Measurements from ENCODE around the gene ADNP. TPM values are rescaled to one million over a fixed set of nuclear protein-coding genes. Genes with fewer than 3 reads are reported as not detected.
A peak's percentile ranks its signal among the peaks of the same experiment; 100 is the strongest.

ADNP gene
- total and polyA plus RNA-seq, 2 experiments from 2014 or later = 23.2 to 50.8 TPM

DNA sequence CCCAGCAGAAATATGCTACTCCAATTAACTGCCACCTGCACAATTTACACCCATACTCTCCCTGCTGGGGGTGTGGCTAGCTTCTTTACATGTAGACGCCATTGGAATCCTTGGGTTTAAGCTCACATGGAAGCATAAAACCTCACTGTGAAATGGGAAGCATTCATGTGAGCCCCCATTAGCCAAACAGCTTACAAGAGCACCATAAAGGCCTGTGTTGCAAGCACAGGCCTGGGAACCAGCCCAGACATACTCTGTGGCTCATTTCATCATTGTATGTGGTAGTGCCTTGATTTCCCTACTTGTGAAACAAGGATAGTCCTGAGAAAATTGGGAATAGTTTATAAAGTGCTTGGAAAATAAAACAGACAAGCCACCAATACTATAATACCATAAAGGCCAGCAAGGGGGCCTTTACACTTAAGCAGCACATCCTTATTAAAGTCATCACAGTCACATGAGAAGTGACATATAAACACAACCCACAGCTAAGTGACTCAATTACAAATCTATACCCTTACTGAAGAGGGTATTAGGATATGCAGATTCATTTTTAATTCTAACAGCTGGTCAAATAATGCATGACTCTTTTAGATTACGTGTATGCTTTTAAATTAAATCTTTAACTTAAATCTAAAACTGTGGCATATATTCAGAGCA lies 6.8 kb downstream of the ADNP start:
- peaks cover 21% of the 10 kb centered on the region for H3K36me3 ChIP-seq
- H3K4me1 ChIP-seq (ENCODE audit: low read depth) = peaks cover 33% of the 10 kb centered on the region
- H3K27me3 ChIP-seq = no peaks in the 10 kb centered on the region
- DNase-seq (ENCODE audit: low read depth in 1 of 2, low spot score in 1 of 2) = peak in 1 of 2 donors; percentile 41
- H3K27ac ChIP-seq = peak overlapping the region; percentile 12
- TF ChIP-seq CTCF (IDR thresholded peaks at IDR 0.05; ENCODE audit: low read depth, low read length) = no peak
- no peaks in the 10 kb centered on the region for H3K9me3 ChIP-seq (ENCODE audit: low read depth)
- no peak overlapping the region for H3K4me3 ChIP-seq

- Histone ChIP-seq H3K27ac (no peak overlapping the region), H3K36me3 (peaks cover 12% of the 10 kb centered on the region), H3K9me3 (ENCODE audit: low read depth) (no peaks in the 10 kb centered on the region), H3K4me3 (no peak overlapping the region), H3K4me1 (ENCODE audit: low read depth) (peaks cover 17% of the 10 kb centered on the region), H3K27me3 (no peaks in the 10 kb centered on the region)
- no peak for TF ChIP-seq CTCF (IDR thresholded peaks at IDR 0.05; ENCODE audit: low read depth, low read length)
- no peak for DNase-seq (ENCODE audit: low read depth in 1 of 2, low spot score in 1 of 2)
Observed at GRCh38 chr20:50921803-50922501, 9.3 kb downstream of the ADNP start.

DNA sequence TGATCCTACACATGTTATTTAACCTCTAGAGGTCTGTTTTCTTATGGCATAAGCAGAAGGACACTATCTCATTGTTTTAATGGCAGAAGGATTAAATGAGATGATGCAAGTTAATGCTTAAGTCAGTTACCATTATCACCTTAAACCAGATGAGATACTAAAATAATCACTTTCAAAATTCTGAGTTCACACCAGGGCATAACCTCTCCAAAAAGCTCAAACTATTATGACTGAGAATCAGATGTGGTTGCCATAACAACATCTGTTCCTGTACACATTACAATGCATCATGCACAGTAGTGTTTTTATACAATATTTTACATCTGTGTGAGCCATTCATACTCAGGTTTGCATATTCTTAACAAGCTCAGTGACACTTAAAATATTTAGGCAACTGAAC lies 10.2 kb downstream of the ADNP start:
- Histone ChIP-seq H3K4me1 (ENCODE audit: low read depth) (peaks cover 17% of the 10 kb centered on the region), H3K27ac (no peak overlapping the region), H3K27me3 (no peaks in the 10 kb centered on the region), H3K36me3 (peaks cover 8% of the 10 kb centered on the region), H3K9me3 (ENCODE audit: low read depth) (no peaks in the 10 kb centered on the region), H3K4me3 (no peak overlapping the region)
- TF ChIP-seq CTCF (IDR thresholded peaks at IDR 0.05; ENCODE audit: low read depth, low read length) = no peak
- DNase-seq (ENCODE audit: low read depth in 1 of 2, low spot score in 1 of 2) = peak in 1 of 2 donors; percentile 49

- Histone ChIP-seq H3K27ac (no peak overlapping the region), H3K9me3 (ENCODE audit: low read depth) (no peaks in the 10 kb centered on the region), H3K4me3 (no peak overlapping the region), H3K27me3 (no peaks in the 10 kb centered on the region), H3K4me1 (ENCODE audit: low read depth) (peaks cover 28% of the 10 kb centered on the region), H3K36me3 (peaks cover 8% of the 10 kb centered on the region)
- no peak for TF ChIP-seq CTCF (IDR thresholded peaks at IDR 0.05; ENCODE audit: low read depth, low read length)
- peak in 1 of 2 donors; percentile 77 for DNase-seq (ENCODE audit: low read depth in 1 of 2, low spot score in 1 of 2)
Observed at GRCh38 chr20:50919567-50919966, 11.7 kb downstream of the ADNP start.

DNA sequence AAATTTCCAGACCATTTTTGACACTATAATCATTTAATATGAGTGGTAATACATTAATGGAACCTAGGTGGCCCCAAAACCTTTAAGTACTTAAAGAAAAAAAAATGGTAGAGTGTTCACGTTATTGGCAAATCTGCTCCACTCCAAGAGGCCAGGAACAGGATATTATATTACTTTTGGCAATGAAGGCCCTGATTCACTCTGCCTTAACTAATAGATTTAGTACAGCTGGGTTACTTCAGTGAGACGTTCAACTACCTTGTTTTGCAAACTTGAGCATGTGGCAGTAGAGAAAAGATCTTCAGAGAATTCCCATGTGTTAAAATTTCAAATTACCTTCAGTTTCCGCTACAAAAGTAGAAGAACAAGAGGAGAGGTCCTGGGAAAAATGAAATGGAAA lies 12.8 kb downstream of the ADNP start:
- Histone ChIP-seq H3K36me3 (peaks cover 4% of the 10 kb centered on the region), H3K4me3 (no peak overlapping the region), H3K27ac (peak overlapping the region; percentile 35), H3K27me3 (no peaks in the 10 kb centered on the region), H3K9me3 (ENCODE audit: low read depth) (no peaks in the 10 kb centered on the region), H3K4me1 (ENCODE audit: low read depth) (peaks cover 40% of the 10 kb centered on the region)
- DNase-seq (ENCODE audit: low read depth in 1 of 2, low spot score in 1 of 2) = peak in 1 of 2 donors; percentile 51
- no peak for TF ChIP-seq CTCF (IDR thresholded peaks at IDR 0.05; ENCODE audit: low read depth, low read length)

Data from cardiac muscle cell (in vitro differentiated cells and primary cell).